Measurements from ENCODE around the gene MACROD1. TPM values are rescaled to one million over a fixed set of nuclear protein-coding genes. Genes with fewer than 3 reads are reported as not detected.
A peak's percentile ranks its signal among the peaks of the same experiment; 100 is the strongest.

MACROD1 gene
- polyA plus RNA-seq, 4 donors, result 13.1 to 137 (median 17.8) TPM

GRCh38 chr11:64207256-64208085, 41.6 kb upstream of the MACROD1 start:
- 40 to 71% (median 60%) methylated on average over 25 to 30 of the region's 30 CpGs for WGBS, 3 donors
- Histone ChIP-seq H3K9me3 (ENCODE audit: control insufficient read depth in 2 of 2, insufficient read depth in 1 of 2, low read depth in 1 of 2, low read length in 1 of 2) (no peaks in the 10 kb centered on the region), H3K36me3 (ENCODE audit: control insufficient read depth in 3 of 3, insufficient read depth in 2 of 3, low read depth in 1 of 3, low read length in 3 of 3) (peaks cover 2 to 96% (median 8%) of the 10 kb centered on the region in 3 donors), H3K27me3 (ENCODE audit: control insufficient read depth in 3 of 3, insufficient read depth in 3 of 3, low read length in 3 of 3) (no peaks in the 10 kb centered on the region), H3K4me1 (ENCODE audit: control insufficient read depth in 3 of 3, insufficient read depth in 2 of 3, low read depth in 1 of 3, low read length in 2 of 3) (peaks cover 0 to 38% (median 0%) of the 10 kb centered on the region in 3 donors), H3K27ac (ENCODE audit: low read depth in 1 of 3, low read length in 2 of 3) (peak overlapping the region; percentile 71 to 82 (median 82)), H3K4me3 (ENCODE audit: low read depth in 1 of 3, low read length in 3 of 3) (peak overlapping the region; percentile 43 to 61 (median 51))
- FAIRE-seq (no peak), DNase-seq (peak; percentile 50 to 54)

GRCh38 chr11:64206457-64207255, 40.7 kb upstream of the MACROD1 start, which contains the start of gene FERMT3:
FERMT3 (plus strand) TSS chr11:64206721; CDS start chr11:64207365, 644 bp downstream.
- Histone ChIP-seq H3K4me3 (ENCODE audit: low read depth in 1 of 3, low read length in 3 of 3) (peak within 1 kb of the TSS; percentile 43 to 61 (median 51)), H3K27ac (ENCODE audit: low read depth in 1 of 3, low read length in 2 of 3) (peak within 1 kb of the TSS; percentile 71 to 82 (median 82)), H3K9me3 (ENCODE audit: control insufficient read depth in 2 of 2, insufficient read depth in 1 of 2, low read depth in 1 of 2, low read length in 1 of 2) (no peaks in the 10 kb centered on the region), H3K4me1 (ENCODE audit: control insufficient read depth in 3 of 3, insufficient read depth in 2 of 3, low read depth in 1 of 3, low read length in 2 of 3) (peaks cover 0 to 38% (median 0%) of the 10 kb centered on the region in 3 donors), H3K36me3 (ENCODE audit: control insufficient read depth in 3 of 3, insufficient read depth in 2 of 3, low read depth in 1 of 3, low read length in 3 of 3) (peaks cover 2 to 95% (median 9%) of the 10 kb centered on the region in 3 donors), H3K27me3 (ENCODE audit: control insufficient read depth in 3 of 3, insufficient read depth in 3 of 3, low read length in 3 of 3) (no peaks in the 10 kb centered on the region)
- FAIRE-seq (no peak), DNase-seq (peak; percentile 89 to 93)
- 27 to 48% (median 27%) methylated on average over 26 to 27 of the region's 27 CpGs for WGBS, 3 donors

GRCh38 chr11:64204464-64204989, 38.6 kb upstream of the MACROD1 start:
- Histone ChIP-seq H3K9me3 (ENCODE audit: control insufficient read depth in 2 of 2, insufficient read depth in 1 of 2, low read depth in 1 of 2, low read length in 1 of 2) (no peaks in the 10 kb centered on the region), H3K4me3 (ENCODE audit: low read depth in 1 of 3, low read length in 3 of 3) (no peak overlapping the region), H3K36me3 (ENCODE audit: control insufficient read depth in 3 of 3, insufficient read depth in 2 of 3, low read depth in 1 of 3, low read length in 3 of 3) (peaks cover 5 to 95% (median 15%) of the 10 kb centered on the region in 3 donors), H3K4me1 (ENCODE audit: control insufficient read depth in 3 of 3, insufficient read depth in 2 of 3, low read depth in 1 of 3, low read length in 2 of 3) (peaks cover 0 to 38% (median 0%) of the 10 kb centered on the region in 3 donors), H3K27me3 (ENCODE audit: control insufficient read depth in 3 of 3, insufficient read depth in 3 of 3, low read length in 3 of 3) (no peaks in the 10 kb centered on the region), H3K27ac (ENCODE audit: low read depth in 1 of 3, low read length in 2 of 3) (peak overlapping the region in 1 of 3 donors; percentile 4)
- DNase-seq (peak; percentile 92 to 93), FAIRE-seq (no peak)
- WGBS, 3 donors, result 16 to 34% (median 27%) methylated on average over 7 of the region's 7 CpGs

- FAIRE-seq, result no peak
- H3K4me3 ChIP-seq (ENCODE audit: low read depth in 1 of 3, low read length in 3 of 3), result no peak overlapping the region
- H3K27ac ChIP-seq (ENCODE audit: low read depth in 1 of 3, low read length in 2 of 3), result no peak overlapping the region
- H3K9me3 ChIP-seq (ENCODE audit: control insufficient read depth in 2 of 2, insufficient read depth in 1 of 2, low read depth in 1 of 2, low read length in 1 of 2), result no peaks in the 10 kb centered on the region
- WGBS, 3 donors, result 81 to 83% (median 81%) methylated on average over 14 to 16 of the region's 16 CpGs
- peaks cover 5 to 94% (median 15%) of the 10 kb centered on the region in 3 donors for H3K36me3 ChIP-seq (ENCODE audit: control insufficient read depth in 3 of 3, insufficient read depth in 2 of 3, low read depth in 1 of 3, low read length in 3 of 3)
- H3K4me1 ChIP-seq (ENCODE audit: control insufficient read depth in 3 of 3, insufficient read depth in 2 of 3, low read depth in 1 of 3, low read length in 2 of 3), result peaks cover 0 to 38% (median 0%) of the 10 kb centered on the region in 3 donors
- H3K27me3 ChIP-seq (ENCODE audit: control insufficient read depth in 3 of 3, insufficient read depth in 3 of 3, low read length in 3 of 3), result no peaks in the 10 kb centered on the region
- DNase-seq, result no peak
These were observed 38.1 kb upstream of the MACROD1 start for GRCh38 chr11:64204080-64204440.

GRCh38 chr11:64203421-64204079, 37.6 kb upstream of the MACROD1 start:
- peaks cover 5 to 93% (median 15%) of the 10 kb centered on the region in 3 donors for H3K36me3 ChIP-seq (ENCODE audit: control insufficient read depth in 3 of 3, insufficient read depth in 2 of 3, low read depth in 1 of 3, low read length in 3 of 3)
- 90 to 92% (median 91%) methylated on average over 27 of the region's 27 CpGs for WGBS, 3 donors

GRCh38 chr11:64202992-64203391, 37.1 kb upstream of the MACROD1 start:
- WGBS, 3 donors, result 96 to 98% (median 96%) methylated on average over 9 of the region's 9 CpGs
- Histone ChIP-seq H3K36me3 (ENCODE audit: control insufficient read depth in 3 of 3, insufficient read depth in 2 of 3, low read depth in 1 of 3, low read length in 3 of 3) (peaks cover 5 to 93% (median 18%) of the 10 kb centered on the region in 3 donors), H3K9me3 (ENCODE audit: control insufficient read depth in 2 of 2, insufficient read depth in 1 of 2, low read depth in 1 of 2, low read length in 1 of 2) (no peaks in the 10 kb centered on the region), H3K4me3 (ENCODE audit: low read depth in 1 of 3, low read length in 3 of 3) (no peak overlapping the region), H3K4me1 (ENCODE audit: control insufficient read depth in 3 of 3, insufficient read depth in 2 of 3, low read depth in 1 of 3, low read length in 2 of 3) (peaks cover 0 to 35% (median 0%) of the 10 kb centered on the region in 3 donors), H3K27me3 (ENCODE audit: control insufficient read depth in 3 of 3, insufficient read depth in 3 of 3, low read length in 3 of 3) (no peaks in the 10 kb centered on the region), H3K27ac (ENCODE audit: low read depth in 1 of 3, low read length in 2 of 3) (no peak overlapping the region)
- FAIRE-seq, result no peak
- DNase-seq, result no peak

More at GRCh38 chr11:64203421-64204079, 37.6 kb upstream of the MACROD1 start:
- DNase-seq (no peak), FAIRE-seq (no peak)
- no peak overlapping the region for H3K4me3 ChIP-seq (ENCODE audit: low read depth in 1 of 3, low read length in 3 of 3)
- H3K9me3 ChIP-seq (ENCODE audit: control insufficient read depth in 2 of 2, insufficient read depth in 1 of 2, low read depth in 1 of 2, low read length in 1 of 2), result no peaks in the 10 kb centered on the region
- no peak overlapping the region for H3K27ac ChIP-seq (ENCODE audit: low read depth in 1 of 3, low read length in 2 of 3)
- no peaks in the 10 kb centered on the region for H3K27me3 ChIP-seq (ENCODE audit: control insufficient read depth in 3 of 3, insufficient read depth in 3 of 3, low read length in 3 of 3)
- peaks cover 0 to 38% (median 0%) of the 10 kb centered on the region in 3 donors for H3K4me1 ChIP-seq (ENCODE audit: control insufficient read depth in 3 of 3, insufficient read depth in 2 of 3, low read depth in 1 of 3, low read length in 2 of 3)

- no peaks in the 10 kb centered on the region for H3K9me3 ChIP-seq (ENCODE audit: control insufficient read depth in 2 of 2, insufficient read depth in 1 of 2, low read depth in 1 of 2, low read length in 1 of 2)
- FAIRE-seq (no peak), DNase-seq (no peak)
- no peak overlapping the region for H3K27ac ChIP-seq (ENCODE audit: low read depth in 1 of 3, low read length in 2 of 3)
- H3K4me3 ChIP-seq (ENCODE audit: low read depth in 1 of 3, low read length in 3 of 3), result no peak overlapping the region
- H3K36me3 ChIP-seq (ENCODE audit: control insufficient read depth in 3 of 3, insufficient read depth in 2 of 3, low read depth in 1 of 3, low read length in 3 of 3), result peaks cover 11 to 91% (median 26%) of the 10 kb centered on the region in 3 donors
- H3K27me3 ChIP-seq (ENCODE audit: control insufficient read depth in 3 of 3, insufficient read depth in 3 of 3, low read length in 3 of 3), result no peaks in the 10 kb centered on the region
- peaks cover 0 to 22% (median 0%) of the 10 kb centered on the region in 3 donors for H3K4me1 ChIP-seq (ENCODE audit: control insufficient read depth in 3 of 3, insufficient read depth in 2 of 3, low read depth in 1 of 3, low read length in 2 of 3)
- whole genome bisulfite sequencing, 3 donors, result 73 to 82% (median 79%) methylated on average over 3 of the region's 3 CpGs
These were observed 35.6 kb upstream of the MACROD1 start for GRCh38 chr11:64201543-64201942.
